CD14-positive monocyte (primary cell): Measurements from ENCODE around the gene CRBN. TPM values are rescaled to one million over a fixed set of nuclear protein-coding genes. Genes with fewer than 3 reads are reported as not detected.
A peak's percentile ranks its signal among the peaks of the same experiment; 100 is the strongest.

ENCODE experiments used
- DNase-seq, 3 donors: peaks; one replicate each; pipeline ENCODE4 v3.0.0-alpha.2; 2011 to 2022
- H2AFZ ChIP-seq: 2 replicates; pipeline ENCODE4 v1.6.0; 2012; ENCODE audit warnings: mild to moderate bottlenecking, low read depth, low read length, inconsistent platforms; ENCODE audit not compliant: insufficient read depth, poor library complexity, severe bottlenecking
- H3K27ac ChIP-seq, 2 donors: 1 replicate in 1 of 2; 2 replicates in 1 of 2; pipeline ENCODE4 v1.5.1; 2012 to 2013; ENCODE audit warnings: low read length in 2 of 2, control low read depth in 1 of 2, inconsistent platforms in 1 of 2, low read depth in 1 of 2, mild to moderate bottlenecking in 1 of 2
- H3K27me3 ChIP-seq, 2 donors: one replicate each; pipeline versions ENCODE4 v1.6.0 to v1.6.1; 2011 to 2013; ENCODE audit warnings: low read length in 2 of 2; ENCODE audit not compliant: control insufficient read depth in 2 of 2, insufficient read depth in 2 of 2
- H3K36me3 ChIP-seq, 2 donors: replicated peaks in 1 of 2; 1 replicate in 1 of 2; 2 replicates in 1 of 2; pipeline versions ENCODE4 v1.5.1 to v1.6.1; 2012 to 2013; ENCODE audit warnings: low read length in 2 of 2, control low read depth in 1 of 2, inconsistent platforms in 1 of 2, mild to moderate bottlenecking in 1 of 2; ENCODE audit not compliant: insufficient read depth in 2 of 2, control insufficient read depth in 1 of 2
- H3K4me1 ChIP-seq, 2 donors: 1 replicate in 1 of 2; 2 replicates in 1 of 2; pipeline versions ENCODE4 v1.5.1 to v1.6.1; 2012 to 2013; ENCODE audit warnings: low read length in 2 of 2, control low read depth in 1 of 2, inconsistent platforms in 1 of 2, mild to moderate bottlenecking in 1 of 2, moderate library complexity in 1 of 2; ENCODE audit not compliant: insufficient read depth in 2 of 2, control insufficient read depth in 1 of 2
- H3K4me2 ChIP-seq: replicated peaks from 2 replicates; pipeline ENCODE3; 2012; ENCODE audit warnings: low read length, moderate library complexity, mild to moderate bottlenecking; ENCODE audit not compliant: poor library complexity, severe bottlenecking; ENCODE audit errors: extremely low read depth
- H3K4me3 ChIP-seq, 3 experiments: fragments of 200-600 bp in 1 of 3; sonication (generic) in 1 of 3; replicated peaks in 1 of 3; 1 replicate in 2 of 3; 2 replicates in 1 of 3; pipeline ENCODE4 v1.5.1; 2011 to 2013; ENCODE audit warnings: low read length in 3 of 3, mild to moderate bottlenecking in 3 of 3, control low read depth in 2 of 3, low read depth in 2 of 3, inconsistent platforms in 1 of 3, moderate library complexity in 1 of 3
- H3K79me2 ChIP-seq: 2 replicates; pipeline ENCODE4 v1.6.0; 2012; ENCODE audit warnings: mild to moderate bottlenecking, control low read depth, inconsistent platforms, low read length, moderate library complexity; ENCODE audit not compliant: insufficient read depth
- H3K9ac ChIP-seq: 2 replicates; pipeline ENCODE4 v1.6.0; 2017; ENCODE audit warnings: low read length, mild to moderate bottlenecking; ENCODE audit not compliant: insufficient read depth, poor library complexity, severe bottlenecking
- H3K9me3 ChIP-seq, 2 donors: replicated peaks in 1 of 2; 1 replicate in 1 of 2; 2 replicates in 1 of 2; pipeline versions ENCODE4 v1.5.1 to v1.6.1; 2012 to 2013; ENCODE audit warnings: low read length in 2 of 2, control low read depth in 1 of 2; ENCODE audit not compliant: control insufficient read depth in 1 of 2, insufficient read depth in 1 of 2
- H4K20me1 ChIP-seq: 2 replicates; pipeline ENCODE4 v1.6.0; 2012; ENCODE audit warnings: mild to moderate bottlenecking, low read length, control low read depth, moderate library complexity; ENCODE audit not compliant: insufficient read depth
- H3K27ac Mint-ChIP-seq, 7 donors: one replicate each; pipeline ENCODE4 v1.8.0; 2020; ENCODE audit warnings: mild to moderate bottlenecking in 7 of 7, mixed read lengths in 7 of 7, moderate library complexity in 6 of 7, inconsistent platforms in 2 of 7
- H3K27me3 Mint-ChIP-seq, 3 donors: one replicate each; pipeline ENCODE4 v1.8.0; 2021 to 2022; ENCODE audit warnings: low read depth in 3 of 3, mild to moderate bottlenecking in 3 of 3, mixed read lengths in 3 of 3, moderate library complexity in 3 of 3, inconsistent platforms in 1 of 3
- H3K36me3 Mint-ChIP-seq, 2 donors: one replicate each; pipeline ENCODE4 v1.8.0; 2020; ENCODE audit warnings: mixed read lengths in 2 of 2, inconsistent platforms in 1 of 2, mild to moderate bottlenecking in 1 of 2
- H3K4me1 Mint-ChIP-seq: one replicate; pipeline ENCODE4 v1.8.0; 2020; ENCODE audit warnings: mild to moderate bottlenecking, mixed read lengths
- H3K4me3 Mint-ChIP-seq, 2 donors: one replicate each; pipeline ENCODE4 v1.8.0; 2020; ENCODE audit warnings: mild to moderate bottlenecking in 2 of 2, mixed read lengths in 2 of 2, moderate library complexity in 1 of 2
- H3K9me3 Mint-ChIP-seq, 7 donors: one replicate each; pipeline ENCODE4 v1.8.0; 2020 to 2022; ENCODE audit warnings: mixed read lengths in 7 of 7, mild to moderate bottlenecking in 6 of 7, moderate library complexity in 6 of 7, inconsistent platforms in 2 of 7
- WGBS: methylation state at CpG from one replicate; pipeline ENCODE4 v1.1.5; 2013; ENCODE audit warnings: missing lambda C conversion rate; ENCODE audit not compliant: insufficient coverage; 5-methylcytosine and 5-hydroxymethylcytosine counted together
- intact Hi-C, 2 donors: fragments of 100-400 bp; cut with micrococcal nuclease; formaldehyde crosslinking; loops; one replicate each; pipeline versions ENCODE4 v1.15.0 to v1.15.1; 2023
- polyA plus RNA-seq, 3 donors: library from polyadenylated mRNA; depleted of rRNA in 1 of 3; unstranded in 2 of 3; stranded (reverse) in 1 of 3; fragments of 300-500 nt in 2 of 3; fragments of >200 nt in 1 of 3; fragmentation: Illumina TruSeq in 2 of 3; gene quantifications; 1 replicate in 2 of 3; 2 replicates in 1 of 3; pipeline ENCODE4 v1.2.3, GENCODE V29; 2012 to 2021
- TF ChIP-seq, protein P1 (sequence below): fragments of 200-600 bp; IDR thresholded peaks from one replicate; pipeline ENCODE4 v1.8.0; 2022; ENCODE audit warnings: antibody characterized with exemption, mild to moderate bottlenecking

CRBN gene
- polyA plus RNA-seq, 3 donors: 53.1 to 98.3 (median 96.1) TPM

DNA sequence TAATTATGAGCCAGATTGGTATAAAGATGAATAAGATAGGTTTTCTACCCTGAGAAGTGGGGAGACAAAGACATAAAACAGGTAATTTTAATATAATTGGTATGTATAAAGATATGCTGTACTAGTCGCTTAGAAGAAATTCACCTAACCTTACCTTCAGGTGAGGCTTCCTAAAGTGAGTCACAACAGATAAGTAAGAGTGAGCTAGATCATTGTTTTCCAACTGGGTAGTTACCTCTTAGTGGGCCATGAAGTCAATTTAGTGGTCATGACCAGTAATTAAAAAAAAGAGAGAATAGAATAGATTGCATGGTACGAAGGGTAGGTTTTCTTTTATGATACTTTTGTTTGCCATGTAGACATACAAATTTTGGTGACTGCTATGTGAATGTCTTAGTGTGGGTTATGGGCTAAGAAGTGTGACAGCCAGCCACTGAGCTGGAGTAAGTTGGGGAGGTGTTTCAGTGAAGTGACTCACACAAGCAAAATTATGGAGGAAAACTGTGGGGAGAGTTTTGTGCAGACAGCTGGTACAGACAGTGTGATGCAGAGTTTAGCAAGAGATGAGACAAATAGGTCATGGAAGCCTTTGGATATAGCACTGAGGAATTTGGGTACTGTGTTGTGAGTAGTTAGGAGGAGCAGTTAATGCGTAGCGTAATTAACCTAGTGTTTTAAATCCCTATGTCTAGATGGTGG, 44.6 kb downstream of the CRBN start:
- Histone ChIP-seq H3K79me2 (peaks cover 66% of the 10 kb centered on the region), H3K36me3 (peaks cover 39 to 81% of the 10 kb centered on the region in 2 donors), H4K20me1 (peaks cover 63% of the 10 kb centered on the region), H3K9ac (no peak overlapping the region), H2AFZ (no peak overlapping the region), H3K9me3 (no peaks in the 10 kb centered on the region), H3K4me3 (no peak overlapping the region), H3K4me1 (no peaks in the 10 kb centered on the region), H3K27ac (peak overlapping the region in 1 of 2 donors; percentile 14), H3K4me2 (no peak overlapping the region), H3K27me3 (no peaks in the 10 kb centered on the region)
- H3K27me3 Mint-ChIP-seq: peaks cover 0 to 1% (median 0%) of the 10 kb centered on the region in 3 donors
- no peak for DNase-seq
- 97% methylated on average over 3 of the region's 4 CpGs for WGBS
- peaks cover 49 to 69% of the 10 kb centered on the region in 2 donors for H3K36me3 Mint-ChIP-seq
- intact Hi-C loops: no loop called here
- no peaks in the 10 kb centered on the region for H3K9me3 Mint-ChIP-seq
- no peak overlapping the region for H3K4me3 Mint-ChIP-seq
- TF ChIP-seq, protein P1, sequence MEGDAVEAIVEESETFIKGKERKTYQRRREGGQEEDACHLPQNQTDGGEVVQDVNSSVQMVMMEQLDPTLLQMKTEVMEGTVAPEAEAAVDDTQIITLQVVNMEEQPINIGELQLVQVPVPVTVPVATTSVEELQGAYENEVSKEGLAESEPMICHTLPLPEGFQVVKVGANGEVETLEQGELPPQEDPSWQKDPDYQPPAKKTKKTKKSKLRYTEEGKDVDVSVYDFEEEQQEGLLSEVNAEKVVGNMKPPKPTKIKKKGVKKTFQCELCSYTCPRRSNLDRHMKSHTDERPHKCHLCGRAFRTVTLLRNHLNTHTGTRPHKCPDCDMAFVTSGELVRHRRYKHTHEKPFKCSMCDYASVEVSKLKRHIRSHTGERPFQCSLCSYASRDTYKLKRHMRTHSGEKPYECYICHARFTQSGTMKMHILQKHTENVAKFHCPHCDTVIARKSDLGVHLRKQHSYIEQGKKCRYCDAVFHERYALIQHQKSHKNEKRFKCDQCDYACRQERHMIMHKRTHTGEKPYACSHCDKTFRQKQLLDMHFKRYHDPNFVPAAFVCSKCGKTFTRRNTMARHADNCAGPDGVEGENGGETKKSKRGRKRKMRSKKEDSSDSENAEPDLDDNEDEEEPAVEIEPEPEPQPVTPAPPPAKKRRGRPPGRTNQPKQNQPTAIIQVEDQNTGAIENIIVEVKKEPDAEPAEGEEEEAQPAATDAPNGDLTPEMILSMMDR: no peak
- H3K4me1 Mint-ChIP-seq: peaks cover 5% of the 10 kb centered on the region
- peak overlapping the region in 3 of 7 donors; percentile 14 to 79 (median 55) for H3K27ac Mint-ChIP-seq

DNA sequence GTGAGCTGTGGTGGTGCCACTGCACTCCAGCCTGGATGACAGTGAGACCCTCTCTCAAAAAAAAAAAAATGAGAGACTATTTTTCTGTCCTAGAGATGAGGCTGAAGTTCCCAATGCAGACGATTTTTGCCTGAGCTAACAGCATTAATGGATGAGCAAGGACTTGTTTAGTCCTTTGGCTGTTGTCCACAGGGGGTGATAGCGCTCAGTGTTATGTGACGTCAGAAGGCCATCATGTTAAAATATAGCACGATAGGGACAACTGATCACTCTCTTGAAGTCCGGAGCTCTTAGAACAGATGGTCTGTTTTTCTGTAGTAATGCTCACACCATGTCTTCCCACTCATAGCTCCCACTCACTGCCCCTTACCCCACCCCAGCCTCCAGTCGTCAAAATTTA, 46.0 kb downstream of the CRBN start:
- no peaks in the 10 kb centered on the region for H3K4me1 ChIP-seq
- Mint-ChIP-seq H3K4me3 (no peak overlapping the region), H3K27ac (peak overlapping the region in 2 of 7 donors; percentile 26 to 48), H3K27me3 (peaks cover 0 to 1% (median 0%) of the 10 kb centered on the region in 3 donors), H3K9me3 (no peaks in the 10 kb centered on the region), H3K4me1 (peaks cover 5% of the 10 kb centered on the region), H3K36me3 (peaks cover 44 to 63% of the 10 kb centered on the region in 2 donors)
- intact Hi-C loops: no loop called here
- H3K4me2 ChIP-seq: no peak overlapping the region
- TF ChIP-seq, protein P1: no peak
- H2AFZ ChIP-seq: no peak overlapping the region
- H3K4me3 ChIP-seq: no peak overlapping the region
- no peak for DNase-seq
- H3K9ac ChIP-seq: no peak overlapping the region
- 100% methylated on average over 4 of the region's 6 CpGs for WGBS
- no peak overlapping the region for H3K27ac ChIP-seq
- H3K79me2 ChIP-seq: peaks cover 76% of the 10 kb centered on the region
- peaks cover 40 to 81% of the 10 kb centered on the region in 2 donors for H3K36me3 ChIP-seq
- H4K20me1 ChIP-seq: peaks cover 51% of the 10 kb centered on the region
- no peaks in the 10 kb centered on the region for H3K9me3 ChIP-seq
- H3K27me3 ChIP-seq: no peaks in the 10 kb centered on the region
